Naive thymus-derived CD8-positive, alpha-beta T cell (primary cell): ENCODE data around the gene NDC80. TPM values are rescaled to one million over a fixed set of nuclear protein-coding genes. Genes with fewer than 3 reads are reported as not detected.

Experiments
- ATAC-seq, 2 donors: fragments of 150-1000 bp; cut with Tn5 transposase in 1 of 2; sonication (Bioruptor Pico), chemical (Tn5 transposase) in 1 of 2; 1 replicate in 1 of 2; 2 replicates in 1 of 2; pipeline ENCODE4 v1.10.0; 2021; ENCODE audit warnings: mild to moderate bottlenecking in 2 of 2, moderate library complexity in 2 of 2
- POLR2A ChIA-PET: fragments of 350-600 bp; sonication (Branson Sonifier 250); formaldehyde crosslinking; loops from one replicate; lab custom pipeline; 2021; ENCODE audit warnings: antibody characterized with exemption; lab: Charles Lee
- DNase-seq, 10 donors: peaks; one replicate each; pipeline versions ENCODE4 v3.0.0 to v3.0.0-alpha.2; 2020 to 2022
- H3K27ac Mint-ChIP-seq, 10 donors: one replicate each; pipeline ENCODE4 v1.8.0; 2020 to 2022; ENCODE audit warnings: mild to moderate bottlenecking in 10 of 10, mixed read lengths in 10 of 10, moderate library complexity in 4 of 10, inconsistent platforms in 1 of 10
- H3K27me3 Mint-ChIP-seq, 5 donors: one replicate each; pipeline ENCODE4 v1.8.0; 2021 to 2022; ENCODE audit warnings: mixed read lengths in 5 of 5
- H3K36me3 Mint-ChIP-seq, 3 donors: one replicate each; pipeline ENCODE4 v1.8.0; 2020 to 2022; ENCODE audit warnings: mixed read lengths in 3 of 3, mild to moderate bottlenecking in 2 of 3, inconsistent platforms in 1 of 3
- H3K4me1 Mint-ChIP-seq, 4 donors: one replicate each; pipeline ENCODE4 v1.8.0; 2021 to 2022; ENCODE audit warnings: mixed read lengths in 4 of 4
- H3K4me3 Mint-ChIP-seq, 10 donors: one replicate each; pipeline ENCODE4 v1.8.0; 2020 to 2022; ENCODE audit warnings: mild to moderate bottlenecking in 10 of 10, mixed read lengths in 10 of 10, moderate library complexity in 6 of 10, inconsistent platforms in 1 of 10
- H3K9me3 Mint-ChIP-seq, 9 donors: one replicate each; pipeline ENCODE4 v1.8.0; 2020 to 2022; ENCODE audit warnings: mixed read lengths in 9 of 9, mild to moderate bottlenecking in 3 of 9, inconsistent platforms in 1 of 9, moderate library complexity in 1 of 9
- polyA plus RNA-seq, 3 donors: library from polyadenylated mRNA; unstranded; fragments of 300-500 nt; fragmentation: Illumina TruSeq; gene quantifications; one replicate each; pipeline ENCODE4 v1.2.3, GENCODE V29; 2021
- total RNA-seq, 8 experiments: library from RNA in 2 of 8; stranded (reverse) in 2 of 8; gene quantifications; one replicate each; pipeline ENCODE4 v1.2.3 and lab custom pipeline; 2021 to 2026

Gene NDC80
- total and polyA plus RNA-seq, 5 experiments from 2014 or later, result 1.7 to 3.3 (median 2.9) TPM

DNA sequence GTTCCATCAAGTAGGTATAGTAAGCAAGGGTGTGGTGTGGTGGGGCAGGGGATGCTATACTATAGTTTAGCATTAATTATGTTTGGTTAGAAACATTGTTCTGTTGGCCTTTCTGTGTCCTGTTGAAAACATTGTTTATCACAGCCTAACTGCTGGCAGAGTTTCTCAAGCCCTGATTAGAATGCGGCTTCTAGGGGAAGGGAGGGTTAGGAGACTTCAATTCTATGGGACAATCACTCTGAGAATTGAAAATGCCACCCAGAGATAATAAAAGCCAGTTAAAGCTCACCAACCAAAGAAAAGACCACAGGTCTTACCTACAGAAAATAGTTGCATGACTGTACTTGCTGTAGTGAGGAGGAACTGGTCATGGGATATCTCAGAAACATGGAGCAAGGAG, 64.2 kb downstream of the NDC80 start:
- H3K27ac Mint-ChIP-seq, result peak overlapping the region in 8 of 10 donors; percentile 93 to 100 (median 99)
- ATAC-seq, result no peak
- peaks cover 45 to 92% (median 81%) of the 10 kb centered on the region in 4 donors for H3K4me1 Mint-ChIP-seq
- H3K4me3 Mint-ChIP-seq, result peak overlapping the region in 8 of 10 donors; percentile 56 to 91 (median 78)
- peaks cover 0 to 31% (median 3%) of the 10 kb centered on the region in 9 donors for H3K9me3 Mint-ChIP-seq
- H3K36me3 Mint-ChIP-seq, result no peaks in the 10 kb centered on the region
- POLR2A ChIA-PET, result interaction anchor here (0.6 to 10.9 kb wide), 13 partner anchors 9 to 612 kb away, joined by 3 to 511 read pairs (median 15); partner anchors contain the start of genes METTL4, MYL12A, NDC80 and SMCHD1
- DNase-seq, result no peak
- no peaks in the 10 kb centered on the region for H3K27me3 Mint-ChIP-seq

DNA sequence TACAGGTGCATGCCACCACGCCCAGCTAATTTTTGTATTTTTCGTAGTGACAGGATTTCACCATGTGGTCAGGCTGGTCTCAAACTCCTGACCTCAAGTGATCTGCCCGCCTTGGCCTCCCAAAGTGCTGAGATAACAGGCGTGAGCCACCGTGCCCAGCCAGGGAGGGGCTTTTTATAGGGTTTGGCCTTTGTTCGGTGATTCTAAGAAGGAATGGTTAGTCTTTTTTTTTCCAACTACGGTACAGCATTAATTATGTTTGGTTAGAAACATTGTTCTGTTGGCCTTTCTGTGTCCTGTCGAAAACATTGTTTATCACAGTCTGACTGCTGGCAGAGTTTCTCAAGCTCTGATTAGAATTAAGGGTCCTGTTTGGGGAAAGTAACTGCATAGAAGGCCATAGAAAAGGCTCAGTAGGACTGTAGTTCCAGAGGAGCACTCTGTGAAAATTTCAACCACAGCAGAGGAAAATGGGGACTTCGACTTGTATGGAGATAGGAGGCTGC, 64.8 kb downstream of the NDC80 start:
- peaks cover 0 to 31% (median 3%) of the 10 kb centered on the region in 9 donors for H3K9me3 Mint-ChIP-seq
- peak in 1 of 10 donors; percentile 78 for DNase-seq
- H3K4me1 Mint-ChIP-seq, result peaks cover 45 to 98% (median 85%) of the 10 kb centered on the region in 4 donors
- ATAC-seq, result peak; percentile 46 to 48
- peak overlapping the region in 8 of 10 donors; percentile 93 to 100 (median 99) for H3K27ac Mint-ChIP-seq
- H3K36me3 Mint-ChIP-seq, result no peaks in the 10 kb centered on the region
- H3K4me3 Mint-ChIP-seq, result peak overlapping the region; percentile 73 to 91 (median 79)
- H3K27me3 Mint-ChIP-seq, result no peaks in the 10 kb centered on the region
- POLR2A ChIA-PET, result interaction anchor here (0.6 to 10.9 kb wide), 29 partner anchors 10 to 815 kb away, joined by 3 to 511 read pairs (median 8); partner anchors contain the start of genes METTL4, MYL12A, NDC80 and SMCHD1

DNA sequence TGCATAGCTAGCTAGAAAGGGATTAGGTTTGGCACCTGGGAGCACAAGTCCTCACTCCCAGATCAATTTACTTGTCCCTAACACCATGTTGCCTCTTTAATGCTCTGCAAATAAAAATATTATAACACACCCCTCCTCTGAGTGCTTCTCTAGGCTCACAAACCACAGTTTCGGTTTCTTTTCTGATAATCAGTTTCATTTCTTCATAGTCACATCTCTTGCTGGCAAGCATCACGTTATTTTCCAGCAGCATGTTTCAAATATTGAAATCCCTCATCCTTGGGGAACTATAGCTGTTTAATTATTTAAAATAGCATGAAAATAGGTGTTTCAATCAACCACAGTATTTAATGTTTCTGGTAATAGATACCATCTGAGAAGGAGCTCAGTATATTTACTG, 70.3 kb downstream of the NDC80 start:
- Mint-ChIP-seq H3K27ac (peak overlapping the region in 5 of 10 donors; percentile 87 to 99 (median 97)), H3K4me1 (peaks cover 23 to 59% (median 48%) of the 10 kb centered on the region in 4 donors), H3K9me3 (peaks cover 0 to 2% (median 0%) of the 10 kb centered on the region in 9 donors), H3K27me3 (no peaks in the 10 kb centered on the region), H3K36me3 (no peaks in the 10 kb centered on the region), H3K4me3 (peak overlapping the region; percentile 65 to 94 (median 82))
- DNase-seq, result peak in 3 of 10 donors; percentile 52
- POLR2A ChIA-PET, result interaction anchor here (0.8 to 10.9 kb wide), 6 partner anchors 13 to 71 kb away, joined by 3 to 511 read pairs (median 4); partner anchors contain the start of genes METTL4, NDC80 and SMCHD1
- ATAC-seq, result peak in 1 of 2 donors; percentile 23

DNA sequence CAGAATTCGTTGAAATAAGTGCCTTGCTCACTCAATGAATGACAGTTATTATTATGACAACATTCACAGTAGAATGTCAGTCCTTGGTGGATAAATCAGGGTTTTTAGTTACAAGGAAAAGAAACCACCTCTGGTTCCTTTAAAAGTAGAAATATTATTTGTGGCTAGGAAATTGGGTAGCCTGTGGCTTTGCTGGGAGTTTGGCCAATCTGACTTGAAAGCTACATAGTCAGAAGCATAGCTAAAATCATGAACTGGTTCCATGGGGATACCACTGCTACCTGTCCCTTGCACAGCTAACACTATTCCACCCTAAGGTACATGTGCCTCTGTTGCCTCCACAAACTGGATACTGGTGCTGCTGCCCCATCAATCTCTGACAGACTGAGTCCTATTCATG, 71.4 kb downstream of the NDC80 start:
- H3K4me3 Mint-ChIP-seq, result peak overlapping the region in 6 of 10 donors; percentile 7 to 67 (median 49)
- no peak for DNase-seq
- H3K36me3 Mint-ChIP-seq, result no peaks in the 10 kb centered on the region
- POLR2A ChIA-PET, result interaction anchor here (0.8 to 10.9 kb wide), 2 partner anchors 12 to 67 kb away, joined by 5 to 511 read pairs; partner anchors contain the start of gene SMCHD1
- no peak for ATAC-seq
- no peaks in the 10 kb centered on the region for H3K27me3 Mint-ChIP-seq
- H3K9me3 Mint-ChIP-seq, result peaks cover 0 to 1% (median 0%) of the 10 kb centered on the region in 9 donors
- peak overlapping the region in 1 of 10 donors; percentile 86 for H3K27ac Mint-ChIP-seq
- peaks cover 16 to 49% (median 38%) of the 10 kb centered on the region in 4 donors for H3K4me1 Mint-ChIP-seq

DNA sequence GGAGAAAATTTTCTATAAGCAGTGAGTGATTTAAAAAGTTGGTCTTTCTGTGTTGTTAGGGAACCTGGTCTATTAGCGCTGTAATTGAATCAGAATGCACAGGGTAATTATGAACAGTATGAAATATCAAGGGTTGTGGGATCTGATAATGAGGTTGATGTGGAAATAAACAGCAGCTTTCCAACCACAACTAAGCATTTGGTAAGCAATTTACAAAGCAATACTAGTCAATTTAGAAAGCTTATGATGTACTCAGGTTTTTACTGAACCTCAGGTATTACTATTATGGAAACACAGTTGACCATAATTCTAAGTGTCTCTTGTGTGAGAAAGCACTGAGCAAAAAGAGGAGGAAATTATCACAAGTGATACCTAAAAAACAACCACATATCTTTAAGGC, 73.2 kb downstream of the NDC80 start:
- Mint-ChIP-seq H3K36me3 (no peaks in the 10 kb centered on the region), H3K4me3 (no peak overlapping the region), H3K4me1 (peaks cover 8 to 31% (median 21%) of the 10 kb centered on the region in 4 donors), H3K27ac (no peak overlapping the region), H3K27me3 (no peaks in the 10 kb centered on the region), H3K9me3 (no peaks in the 10 kb centered on the region)
- DNase-seq (no peak), ATAC-seq (no peak)
- POLR2A ChIA-PET, result interaction anchor here (1.3 to 10.9 kb wide), 2 partner anchors 11 to 74 kb away, joined by 3 to 511 read pairs; partner anchors contain the start of gene SMCHD1

DNA sequence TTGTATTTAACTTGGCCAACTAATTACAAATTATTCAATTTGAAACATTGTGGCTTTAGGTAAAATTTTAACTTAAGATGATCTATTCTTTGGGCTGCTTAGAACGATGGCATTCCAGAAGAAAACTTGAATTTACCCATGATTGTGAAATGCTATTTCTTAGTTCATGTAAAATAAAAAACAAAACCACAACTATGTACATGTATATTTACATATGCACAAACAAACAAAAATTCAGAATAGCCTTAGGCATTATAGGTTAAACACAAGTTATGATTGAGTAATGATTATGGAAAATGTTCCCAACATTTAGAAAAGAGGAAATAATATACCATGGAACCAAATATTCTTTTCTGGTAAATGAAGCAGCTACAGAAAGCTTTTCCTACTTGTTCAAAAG, 80.6 kb downstream of the NDC80 start:
- no peak for DNase-seq
- Mint-ChIP-seq H3K4me1 (peaks cover 8 to 37% (median 23%) of the 10 kb centered on the region in 4 donors), H3K4me3 (no peak overlapping the region), H3K9me3 (no peaks in the 10 kb centered on the region), H3K36me3 (peaks cover 0 to 4% (median 0%) of the 10 kb centered on the region in 3 donors), H3K27me3 (no peaks in the 10 kb centered on the region), H3K27ac (peak overlapping the region in 2 of 10 donors; percentile 11 to 28)
- no peak for ATAC-seq
- POLR2A ChIA-PET, result interaction anchor here (0.7 to 12.0 kb wide), 5 partner anchors 11 to 308 kb away, joined by 3 to 511 read pairs (median 3); partner anchors contain the start of genes METTL4 and NDC80

DNA sequence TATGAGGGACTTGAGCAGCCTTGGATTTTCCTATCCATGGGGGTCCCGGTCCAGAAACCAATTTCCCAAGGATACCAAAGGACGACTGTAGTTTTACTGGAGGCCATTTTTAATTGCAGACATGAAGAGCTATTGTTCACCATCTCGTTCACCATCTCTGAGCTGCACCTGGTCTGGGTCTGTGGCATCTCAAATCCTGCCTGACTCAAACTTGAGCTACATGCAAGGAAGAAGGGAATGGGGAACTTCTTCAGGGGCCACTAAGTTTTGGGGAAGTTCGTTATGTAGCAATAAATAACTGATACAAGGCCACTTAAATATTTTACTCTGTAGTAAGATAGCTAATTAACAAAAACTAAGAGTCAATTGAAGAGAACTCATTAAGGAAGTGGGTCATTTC, 82.1 kb downstream of the NDC80 start:
- Mint-ChIP-seq H3K36me3 (peaks cover 3 to 9% (median 6%) of the 10 kb centered on the region in 3 donors), H3K4me3 (peak overlapping the region in 4 of 10 donors; percentile 20 to 95 (median 41)), H3K9me3 (no peaks in the 10 kb centered on the region), H3K27ac (peak overlapping the region in 8 of 10 donors; percentile 29 to 99 (median 89)), H3K4me1 (peaks cover 8 to 47% (median 32%) of the 10 kb centered on the region in 4 donors), H3K27me3 (no peaks in the 10 kb centered on the region)
- POLR2A ChIA-PET, result interaction anchor here (0.5 to 12.0 kb wide), 4 partner anchors 13 to 83 kb away, joined by 4 to 511 read pairs (median 88); partner anchors contain the start of genes METTL4 and NDC80
- ATAC-seq, result no peak
- no peak for DNase-seq

DNA sequence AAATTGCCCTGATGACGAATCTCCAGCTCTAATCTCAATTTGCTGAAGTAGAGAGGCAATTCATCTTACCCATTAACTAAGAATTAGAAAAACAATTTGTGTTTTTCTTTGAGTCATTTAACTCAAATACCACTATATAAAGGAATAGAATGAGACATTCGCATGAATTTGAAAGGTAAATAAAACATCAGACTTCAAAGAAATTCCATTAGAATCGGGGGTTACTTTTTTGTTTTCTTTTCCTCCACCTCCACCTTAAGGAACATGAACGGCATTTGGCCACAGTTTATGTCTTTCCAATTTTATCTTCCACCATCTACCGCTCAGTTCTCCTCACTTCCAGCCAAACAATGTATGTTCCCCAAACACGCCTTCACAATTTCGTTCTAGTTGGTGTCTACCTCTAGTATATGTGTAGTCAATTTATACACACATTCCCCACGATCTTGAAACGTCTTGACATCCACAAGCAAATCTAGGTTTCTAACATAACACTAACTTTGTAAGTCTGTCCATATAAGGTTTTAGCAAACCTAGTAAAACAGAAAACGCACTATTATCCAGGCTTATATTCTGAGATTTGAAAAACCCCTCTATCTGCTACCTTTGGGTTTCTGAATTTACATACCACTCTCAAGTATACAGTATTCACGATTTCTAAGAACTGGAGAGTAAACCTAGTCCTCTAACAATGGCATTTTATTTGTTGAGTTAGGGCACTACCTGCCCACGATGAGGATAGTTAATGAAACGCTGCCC, 83.0 kb downstream of the NDC80 start:
- no peak for DNase-seq
- Mint-ChIP-seq H3K4me3 (peak overlapping the region; percentile 83 to 99 (median 94)), H3K27ac (peak overlapping the region; percentile 88 to 99 (median 98)), H3K36me3 (peaks cover 3 to 9% (median 6%) of the 10 kb centered on the region in 3 donors), H3K9me3 (no peaks in the 10 kb centered on the region), H3K27me3 (no peaks in the 10 kb centered on the region), H3K4me1 (peaks cover 8 to 54% (median 37%) of the 10 kb centered on the region in 4 donors)
- ATAC-seq, result no peak
- POLR2A ChIA-PET, result interaction anchor here (0.5 to 12.0 kb wide), 21 partner anchors 12 to 108 kb away, joined by 3 to 511 read pairs (median 12); partner anchors contain the start of genes METTL4 and NDC80

DNA sequence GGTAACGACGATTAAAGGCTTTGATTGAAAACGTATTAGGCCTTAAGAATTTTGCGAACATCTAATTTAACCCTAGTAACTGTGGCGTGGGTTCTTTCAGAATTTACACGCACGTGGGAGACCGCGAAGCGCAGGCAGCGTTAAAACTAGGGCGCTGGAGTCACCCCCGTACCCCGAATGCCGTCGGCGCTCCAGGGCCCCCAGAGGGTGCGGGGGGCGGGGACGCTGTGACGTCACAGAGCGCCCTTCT, 83.5 kb downstream of the NDC80 start:
- Mint-ChIP-seq H3K27me3 (no peaks in the 10 kb centered on the region), H3K27ac (peak overlapping the region; percentile 88 to 99 (median 98)), H3K4me3 (peak overlapping the region; percentile 83 to 99 (median 94)), H3K36me3 (peaks cover 3 to 9% (median 6%) of the 10 kb centered on the region in 3 donors), H3K4me1 (peaks cover 8 to 59% (median 41%) of the 10 kb centered on the region in 4 donors), H3K9me3 (no peaks in the 10 kb centered on the region)
- POLR2A ChIA-PET, result interaction anchor here (0.6 to 12.0 kb wide), 24 partner anchors 12 to 120 kb away, joined by 3 to 511 read pairs (median 9); partner anchors contain the start of genes METTL4 and NDC80
- ATAC-seq (peak; percentile 44 to 61), DNase-seq (peak in 9 of 10 donors; percentile 72 to 92 (median 91))

DNA sequence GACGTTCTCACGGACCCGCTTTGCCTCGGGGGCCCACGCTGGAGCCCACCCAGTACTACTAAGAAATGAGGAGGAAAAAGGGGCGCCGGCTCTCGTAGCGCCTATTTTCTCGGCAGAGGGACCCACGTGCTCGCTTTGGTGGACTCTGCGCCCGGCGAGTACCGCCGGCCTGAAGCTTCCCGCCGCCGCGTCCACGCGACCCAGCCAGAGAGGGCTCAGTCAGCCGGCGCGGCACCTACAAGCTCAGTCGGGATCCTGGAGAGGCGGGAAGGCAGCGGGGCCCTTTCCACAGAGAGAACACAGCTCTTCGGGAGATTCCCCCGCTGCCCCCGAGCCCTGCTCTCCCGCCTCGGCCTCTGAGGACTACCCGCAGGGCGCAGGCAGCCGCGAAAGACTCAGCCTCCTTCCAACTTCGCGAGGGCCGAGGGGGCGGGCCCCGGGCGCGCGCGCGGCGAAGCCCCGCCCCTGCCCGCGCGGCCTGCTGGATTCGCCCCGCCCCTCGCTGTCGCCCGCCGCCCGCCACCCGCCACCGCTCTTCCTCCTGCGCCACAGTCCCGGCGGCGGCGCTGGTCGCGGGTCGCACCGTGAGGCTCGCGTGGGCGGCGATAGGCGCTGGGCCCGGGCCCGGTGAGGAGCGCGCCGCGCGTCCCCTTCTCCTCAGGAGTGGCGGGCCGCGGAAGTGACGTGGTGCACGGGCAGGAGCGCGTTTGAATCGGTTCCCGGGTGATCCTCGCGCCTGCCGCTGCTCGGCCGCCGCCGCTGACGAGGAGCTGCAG, 84.0 kb downstream of the NDC80 start, which contains the start of gene SMCHD1:
SMCHD1 (plus strand) TSS at position 549 of the 776 bp plus-strand sequence. CDS start 350 bp downstream, outside the sequence.
- H3K27me3 Mint-ChIP-seq, result no peaks in the 10 kb centered on the region
- DNase-seq (peak; percentile 83 to 95 (median 89)), ATAC-seq (peak; percentile 69 to 71)
- H3K4me1 Mint-ChIP-seq, result peaks cover 8 to 62% (median 42%) of the 10 kb centered on the region in 4 donors
- POLR2A ChIA-PET, result interaction anchor here (0.6 to 12.0 kb wide), 40 partner anchors 11 to 1825 kb away, joined by 3 to 511 read pairs (median 6); partner anchors contain the start of genes METTL4, MYL12A and NDC80
- peak within 1 kb of the TSS; percentile 92 to 99 (median 96) for H3K4me3 Mint-ChIP-seq
- H3K36me3 Mint-ChIP-seq, result peaks cover 3 to 9% (median 6%) of the 10 kb centered on the region in 3 donors
- H3K27ac Mint-ChIP-seq, result peak within 1 kb of the TSS; percentile 90 to 99 (median 98)
- no peaks in the 10 kb centered on the region for H3K9me3 Mint-ChIP-seq

DNA sequence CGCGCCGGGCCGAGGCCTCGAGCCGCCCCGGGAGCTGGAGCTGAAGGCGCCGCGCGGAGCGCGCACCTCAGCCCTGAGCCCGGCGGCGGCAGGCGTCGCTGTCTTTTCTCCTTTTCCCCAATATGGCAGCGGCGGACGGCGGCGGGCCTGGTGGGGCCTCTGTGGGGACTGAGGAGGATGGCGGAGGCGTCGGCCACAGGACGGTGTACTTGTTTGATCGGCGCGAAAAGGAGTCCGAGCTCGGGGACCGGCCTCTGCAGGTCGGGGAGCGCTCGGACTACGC, 84.5 kb downstream of the NDC80 start:
- POLR2A ChIA-PET, result interaction anchor here (0.7 to 12.0 kb wide), 38 partner anchors 11 to 1825 kb away, joined by 3 to 511 read pairs (median 6); partner anchors contain the start of genes METTL4, MYL12A and NDC80
- H3K36me3 Mint-ChIP-seq, result peaks cover 8 to 14% (median 8%) of the 10 kb centered on the region in 3 donors
- H3K27ac Mint-ChIP-seq, result peak overlapping the region; percentile 88 to 99 (median 97)
- H3K27me3 Mint-ChIP-seq, result no peaks in the 10 kb centered on the region
- peaks cover 10 to 65% (median 43%) of the 10 kb centered on the region in 4 donors for H3K4me1 Mint-ChIP-seq
- H3K9me3 Mint-ChIP-seq, result peaks cover 0 to 2% (median 0%) of the 10 kb centered on the region in 9 donors
- ATAC-seq (peak in 1 of 2 donors; percentile 17), DNase-seq (no peak)
- peak overlapping the region; percentile 89 to 99 (median 95) for H3K4me3 Mint-ChIP-seq
